ENCODE measurements around the gene EPB41L4B. TPM values are rescaled to one million over a fixed set of nuclear protein-coding genes. Genes with fewer than 3 reads are reported as not detected.

The EPB41L4B gene
- polyA plus RNA-seq, 2 donors = 0.62 to 1.3 TPM

GRCh38 chr9:109267555-109267954, 53.3 kb downstream of the EPB41L4B start:
- Histone ChIP-seq H3K27me3 (ENCODE audit: control insufficient read depth in 1 of 2, insufficient read depth in 2 of 2, low read length in 2 of 2) (peaks cover 0 to 2% of the 10 kb centered on the region in 2 donors), H3K4me3 (ENCODE audit: low read depth in 1 of 2, low read length in 2 of 2) (no peak overlapping the region), H3K27ac (ENCODE audit: low read depth in 2 of 2, low read length in 1 of 2) (no peak overlapping the region), H3K36me3 (ENCODE audit: control insufficient read depth in 2 of 2, insufficient read depth in 2 of 2, low read length in 1 of 2) (no peaks in the 10 kb centered on the region), H3K9me3 (ENCODE audit: control insufficient read depth in 2 of 2, insufficient read depth in 1 of 2, low read depth in 1 of 2, low read length in 1 of 2) (no peaks in the 10 kb centered on the region), H3K4me1 (ENCODE audit: control insufficient read depth in 2 of 2, insufficient read depth in 2 of 2, low read length in 1 of 2) (peaks cover 0 to 4% of the 10 kb centered on the region in 2 donors)
- WGBS, 2 donors = 98% methylated on average over 3 of the region's 3 CpGs

DNA sequence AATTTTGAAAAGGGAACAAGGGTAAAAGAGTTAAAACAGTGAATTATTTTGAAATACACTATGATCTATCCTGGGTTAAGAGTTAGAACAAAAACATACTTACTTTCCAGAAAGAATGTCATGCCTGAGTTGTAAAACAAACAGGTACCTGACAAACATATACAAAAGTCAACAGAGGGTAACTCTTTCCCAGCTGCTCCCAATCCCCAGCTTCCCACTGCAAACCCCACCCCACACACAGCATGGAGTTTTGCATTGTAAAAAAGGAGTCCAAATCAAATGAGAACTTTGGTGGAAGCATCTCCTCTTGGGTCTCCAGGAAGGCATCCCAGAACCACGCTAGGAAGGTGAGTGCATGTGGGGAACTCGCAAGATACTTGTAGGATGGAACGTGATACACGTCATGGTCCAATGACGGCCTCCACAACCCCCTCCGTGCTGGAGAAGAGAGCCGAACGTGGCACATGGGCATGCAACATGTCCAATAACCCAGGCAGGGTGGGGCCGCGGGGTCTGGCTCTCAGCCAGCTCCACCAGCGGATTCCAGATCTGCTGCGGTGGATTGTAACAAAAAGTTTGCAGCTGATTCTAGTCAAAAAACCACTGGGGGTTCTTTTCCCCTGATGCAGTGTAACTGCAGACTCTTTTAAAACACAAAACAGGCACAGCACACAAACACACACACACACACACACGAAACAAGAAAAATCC, 55.8 kb downstream of the EPB41L4B start:
- Histone ChIP-seq H3K4me3 (ENCODE audit: low read depth in 1 of 2, low read length in 2 of 2) (no peak overlapping the region), H3K9me3 (ENCODE audit: control insufficient read depth in 2 of 2, insufficient read depth in 1 of 2, low read depth in 1 of 2, low read length in 1 of 2) (no peaks in the 10 kb centered on the region), H3K27me3 (ENCODE audit: control insufficient read depth in 1 of 2, insufficient read depth in 2 of 2, low read length in 2 of 2) (no peaks in the 10 kb centered on the region), H3K36me3 (ENCODE audit: control insufficient read depth in 2 of 2, insufficient read depth in 2 of 2, low read length in 1 of 2) (no peaks in the 10 kb centered on the region), H3K4me1 (ENCODE audit: control insufficient read depth in 2 of 2, insufficient read depth in 2 of 2, low read length in 1 of 2) (peaks cover 0 to 4% of the 10 kb centered on the region in 2 donors), H3K27ac (ENCODE audit: low read depth in 2 of 2, low read length in 1 of 2) (no peak overlapping the region)
- WGBS, 2 donors = 31 to 37% methylated on average over 13 of the region's 13 CpGs

DNA sequence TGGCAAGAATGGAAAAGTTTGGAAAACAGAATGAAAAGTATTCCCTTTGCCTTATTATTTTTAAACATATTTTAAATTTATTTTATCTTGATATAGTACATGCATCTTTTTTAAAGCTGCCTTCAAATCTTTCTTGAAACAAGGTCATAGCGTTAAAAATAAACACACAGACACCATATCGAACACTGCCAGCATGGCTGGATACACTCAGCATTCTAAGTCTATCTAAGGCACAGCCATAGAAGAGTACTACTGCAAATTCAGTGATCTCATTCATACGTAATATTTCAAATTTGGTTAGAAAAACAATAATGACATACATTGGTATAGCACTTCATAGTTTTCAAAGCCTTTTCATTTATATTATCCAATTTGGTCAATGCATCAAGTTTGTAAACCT, 57.5 kb downstream of the EPB41L4B start:
- H3K36me3 ChIP-seq (ENCODE audit: control insufficient read depth in 2 of 2, insufficient read depth in 2 of 2, low read length in 1 of 2) = no peaks in the 10 kb centered on the region
- no peaks in the 10 kb centered on the region for H3K27me3 ChIP-seq (ENCODE audit: control insufficient read depth in 1 of 2, insufficient read depth in 2 of 2, low read length in 2 of 2)
- no peaks in the 10 kb centered on the region for H3K9me3 ChIP-seq (ENCODE audit: control insufficient read depth in 2 of 2, insufficient read depth in 1 of 2, low read depth in 1 of 2, low read length in 1 of 2)
- H3K4me1 ChIP-seq (ENCODE audit: control insufficient read depth in 2 of 2, insufficient read depth in 2 of 2, low read length in 1 of 2) = peaks cover 0 to 4% of the 10 kb centered on the region in 2 donors
- WGBS, 2 donors = 86 to 95% methylated on average over 3 of the region's 3 CpGs
- no peak overlapping the region for H3K27ac ChIP-seq (ENCODE audit: low read depth in 2 of 2, low read length in 1 of 2)
- H3K4me3 ChIP-seq (ENCODE audit: low read depth in 1 of 2, low read length in 2 of 2) = no peak overlapping the region

- 42 to 49% methylated on average over 11 of the region's 11 CpGs for WGBS, 2 donors
- H3K36me3 ChIP-seq (ENCODE audit: control insufficient read depth in 2 of 2, insufficient read depth in 2 of 2, low read length in 1 of 2) = no peaks in the 10 kb centered on the region
- H3K4me3 ChIP-seq (ENCODE audit: low read depth in 1 of 2, low read length in 2 of 2) = no peak overlapping the region
- no peaks in the 10 kb centered on the region for H3K27me3 ChIP-seq (ENCODE audit: control insufficient read depth in 1 of 2, insufficient read depth in 2 of 2, low read length in 2 of 2)
- no peaks in the 10 kb centered on the region for H3K9me3 ChIP-seq (ENCODE audit: control insufficient read depth in 2 of 2, insufficient read depth in 1 of 2, low read depth in 1 of 2, low read length in 1 of 2)
- no peaks in the 10 kb centered on the region for H3K4me1 ChIP-seq (ENCODE audit: control insufficient read depth in 2 of 2, insufficient read depth in 2 of 2, low read length in 1 of 2)
- H3K27ac ChIP-seq (ENCODE audit: low read depth in 2 of 2, low read length in 1 of 2) = no peak overlapping the region
Observed at GRCh38 chr9:109258481-109259302, 62.2 kb downstream of the EPB41L4B start.

DNA sequence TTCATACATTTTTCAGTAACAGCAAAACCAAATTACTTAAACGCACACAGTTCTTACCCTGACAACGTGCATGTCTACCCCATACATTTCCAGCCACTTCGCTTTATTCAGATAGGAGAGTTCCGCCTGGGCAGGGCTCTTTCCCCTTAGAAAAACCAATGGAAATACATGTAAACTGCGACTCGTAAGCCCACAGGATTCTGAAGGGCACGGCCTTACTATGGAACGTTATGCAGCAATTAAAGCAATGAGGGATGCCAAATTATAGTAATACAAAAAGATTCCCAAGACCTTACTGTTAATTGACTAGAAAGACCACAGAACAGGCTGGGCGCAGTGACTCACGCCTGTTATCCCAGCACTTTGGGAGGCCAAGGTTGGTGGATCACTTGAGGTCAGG, 64.5 kb downstream of the EPB41L4B start:
- H3K27me3 ChIP-seq (ENCODE audit: control insufficient read depth in 1 of 2, insufficient read depth in 2 of 2, low read length in 2 of 2) = no peaks in the 10 kb centered on the region
- WGBS, 2 donors = 90 to 95% methylated on average over 10 of the region's 10 CpGs
- H3K27ac ChIP-seq (ENCODE audit: low read depth in 2 of 2, low read length in 1 of 2) = no peak overlapping the region
- no peak overlapping the region for H3K4me3 ChIP-seq (ENCODE audit: low read depth in 1 of 2, low read length in 2 of 2)
- H3K4me1 ChIP-seq (ENCODE audit: control insufficient read depth in 2 of 2, insufficient read depth in 2 of 2, low read length in 1 of 2) = no peaks in the 10 kb centered on the region
- no peaks in the 10 kb centered on the region for H3K9me3 ChIP-seq (ENCODE audit: control insufficient read depth in 2 of 2, insufficient read depth in 1 of 2, low read depth in 1 of 2, low read length in 1 of 2)
- H3K36me3 ChIP-seq (ENCODE audit: control insufficient read depth in 2 of 2, insufficient read depth in 2 of 2, low read length in 1 of 2) = no peaks in the 10 kb centered on the region

GRCh38 chr9:109255394-109255793, 65.5 kb downstream of the EPB41L4B start:
- no peaks in the 10 kb centered on the region for H3K9me3 ChIP-seq (ENCODE audit: control insufficient read depth in 2 of 2, insufficient read depth in 1 of 2, low read depth in 1 of 2, low read length in 1 of 2)
- H3K4me1 ChIP-seq (ENCODE audit: control insufficient read depth in 2 of 2, insufficient read depth in 2 of 2, low read length in 1 of 2) = no peaks in the 10 kb centered on the region
- no peak overlapping the region for H3K4me3 ChIP-seq (ENCODE audit: low read depth in 1 of 2, low read length in 2 of 2)
- H3K36me3 ChIP-seq (ENCODE audit: control insufficient read depth in 2 of 2, insufficient read depth in 2 of 2, low read length in 1 of 2) = no peaks in the 10 kb centered on the region
- 89 to 90% methylated on average over 15 of the region's 15 CpGs for WGBS, 2 donors
- H3K27me3 ChIP-seq (ENCODE audit: control insufficient read depth in 1 of 2, insufficient read depth in 2 of 2, low read length in 2 of 2) = no peaks in the 10 kb centered on the region
- H3K27ac ChIP-seq (ENCODE audit: low read depth in 2 of 2, low read length in 1 of 2) = no peak overlapping the region

GRCh38 chr9:109254317-109254716, 66.5 kb downstream of the EPB41L4B start:
- no peaks in the 10 kb centered on the region for H3K36me3 ChIP-seq (ENCODE audit: control insufficient read depth in 2 of 2, insufficient read depth in 2 of 2, low read length in 1 of 2)
- 76 to 80% methylated on average over 4 of the region's 4 CpGs for WGBS, 2 donors
- no peak overlapping the region for H3K27ac ChIP-seq (ENCODE audit: low read depth in 2 of 2, low read length in 1 of 2)
- peaks cover 0 to 2% of the 10 kb centered on the region in 2 donors for H3K4me1 ChIP-seq (ENCODE audit: control insufficient read depth in 2 of 2, insufficient read depth in 2 of 2, low read length in 1 of 2)
- H3K4me3 ChIP-seq (ENCODE audit: low read depth in 1 of 2, low read length in 2 of 2) = no peak overlapping the region
- H3K27me3 ChIP-seq (ENCODE audit: control insufficient read depth in 1 of 2, insufficient read depth in 2 of 2, low read length in 2 of 2) = no peaks in the 10 kb centered on the region
- H3K9me3 ChIP-seq (ENCODE audit: control insufficient read depth in 2 of 2, insufficient read depth in 1 of 2, low read depth in 1 of 2, low read length in 1 of 2) = no peaks in the 10 kb centered on the region

GRCh38 chr9:109253637-109254284, 67.1 kb downstream of the EPB41L4B start:
- Histone ChIP-seq H3K4me3 (ENCODE audit: low read depth in 1 of 2, low read length in 2 of 2) (no peak overlapping the region), H3K9me3 (ENCODE audit: control insufficient read depth in 2 of 2, insufficient read depth in 1 of 2, low read depth in 1 of 2, low read length in 1 of 2) (no peaks in the 10 kb centered on the region), H3K27me3 (ENCODE audit: control insufficient read depth in 1 of 2, insufficient read depth in 2 of 2, low read length in 2 of 2) (no peaks in the 10 kb centered on the region), H3K4me1 (ENCODE audit: control insufficient read depth in 2 of 2, insufficient read depth in 2 of 2, low read length in 1 of 2) (peaks cover 0 to 2% of the 10 kb centered on the region in 2 donors), H3K27ac (ENCODE audit: low read depth in 2 of 2, low read length in 1 of 2) (no peak overlapping the region), H3K36me3 (ENCODE audit: control insufficient read depth in 2 of 2, insufficient read depth in 2 of 2, low read length in 1 of 2) (no peaks in the 10 kb centered on the region)
- 46 to 52% methylated on average over 7 of the region's 7 CpGs for WGBS, 2 donors

- Histone ChIP-seq H3K4me1 (ENCODE audit: control insufficient read depth in 2 of 2, insufficient read depth in 2 of 2, low read length in 1 of 2) (peaks cover 0 to 2% of the 10 kb centered on the region in 2 donors), H3K27me3 (ENCODE audit: control insufficient read depth in 1 of 2, insufficient read depth in 2 of 2, low read length in 2 of 2) (no peaks in the 10 kb centered on the region), H3K27ac (ENCODE audit: low read depth in 2 of 2, low read length in 1 of 2) (no peak overlapping the region), H3K9me3 (ENCODE audit: control insufficient read depth in 2 of 2, insufficient read depth in 1 of 2, low read depth in 1 of 2, low read length in 1 of 2) (no peaks in the 10 kb centered on the region), H3K36me3 (ENCODE audit: control insufficient read depth in 2 of 2, insufficient read depth in 2 of 2, low read length in 1 of 2) (no peaks in the 10 kb centered on the region), H3K4me3 (ENCODE audit: low read depth in 1 of 2, low read length in 2 of 2) (no peak overlapping the region)
- 84 to 91% methylated on average over 11 of the region's 11 CpGs for WGBS, 2 donors
Observed at GRCh38 chr9:109253241-109253636, 67.6 kb downstream of the EPB41L4B start.
